ENCODE measurements around the gene CLCA4. TPM values are rescaled to one million over a fixed set of nuclear protein-coding genes. Genes with fewer than 3 reads are reported as not detected.

The CLCA4 gene
- polyA plus RNA-seq, 3 donors, result not detected

GRCh38 chr1:86499987-86500593 is 46.8 kb upstream of the CLCA4 start:
- H4K20me1 ChIP-seq (ENCODE audit: insufficient read depth, low read length), result no peaks in the 10 kb centered on the region
- no peaks in the 10 kb centered on the region for H3K79me2 ChIP-seq (ENCODE audit: insufficient read depth, low read length)
- no peak overlapping the region for H3K27ac Mint-ChIP-seq
- peaks cover 0 to 1% (median 0%) of the 10 kb centered on the region in 7 donors for H3K9me3 Mint-ChIP-seq
- peak; percentile 100 for TF ChIP-seq CTCF (IDR thresholded peaks at IDR 0.05)
- no peak overlapping the region for H3K9ac ChIP-seq (ENCODE audit: insufficient read depth, low read length, poor library complexity, severe bottlenecking)
- H3K4me2 ChIP-seq (replicated peaks; ENCODE audit: extremely low read depth, low read length, poor library complexity, severe bottlenecking), result no peak overlapping the region
- no peak overlapping the region for H3K27ac ChIP-seq (ENCODE audit: low read depth in 1 of 2, low read length in 2 of 2)
- H3K36me3 ChIP-seq (replicated peaks in 1 of 2; ENCODE audit: control insufficient read depth in 1 of 2, insufficient read depth in 2 of 2, low read length in 2 of 2), result no peaks in the 10 kb centered on the region
- intact Hi-C loops (cut with micrococcal nuclease), result loop anchor here in 1 of 2 donors (10.0 kb wide), 1 partner anchor 115 kb away; no protein-coding TSS in a partner anchor
- no peak overlapping the region for H3K4me3 ChIP-seq (replicated peaks in 1 of 3; ENCODE audit: low read depth in 2 of 3, low read length in 3 of 3)
- no CpG with 5 or more reads among the region's 3 CpGs for WGBS (ENCODE audit: insufficient coverage)
- peaks cover 0 to 6% (median 3%) of the 10 kb centered on the region in 3 donors for H3K27me3 Mint-ChIP-seq (ENCODE audit: low read depth in 3 of 3)
- H3K4me1 Mint-ChIP-seq, result peaks cover 20% of the 10 kb centered on the region
- no peak overlapping the region for H3K4me3 Mint-ChIP-seq
- no peaks in the 10 kb centered on the region for H3K27me3 ChIP-seq (ENCODE audit: control insufficient read depth in 2 of 2, insufficient read depth in 2 of 2, low read length in 2 of 2)
- H3K36me3 Mint-ChIP-seq, result no peaks in the 10 kb centered on the region
- no peak overlapping the region for H2AFZ ChIP-seq (ENCODE audit: insufficient read depth, low read depth, low read length, poor library complexity, severe bottlenecking)
- DNase-seq, result peak; percentile 9 to 80 (median 44)
- no peaks in the 10 kb centered on the region for H3K9me3 ChIP-seq (replicated peaks in 1 of 2; ENCODE audit: control insufficient read depth in 1 of 2, insufficient read depth in 1 of 2, low read length in 2 of 2)
- peaks cover 12 to 14% of the 10 kb centered on the region in 2 donors for H3K4me1 ChIP-seq (ENCODE audit: control insufficient read depth in 1 of 2, insufficient read depth in 2 of 2, low read length in 2 of 2)

DNA sequence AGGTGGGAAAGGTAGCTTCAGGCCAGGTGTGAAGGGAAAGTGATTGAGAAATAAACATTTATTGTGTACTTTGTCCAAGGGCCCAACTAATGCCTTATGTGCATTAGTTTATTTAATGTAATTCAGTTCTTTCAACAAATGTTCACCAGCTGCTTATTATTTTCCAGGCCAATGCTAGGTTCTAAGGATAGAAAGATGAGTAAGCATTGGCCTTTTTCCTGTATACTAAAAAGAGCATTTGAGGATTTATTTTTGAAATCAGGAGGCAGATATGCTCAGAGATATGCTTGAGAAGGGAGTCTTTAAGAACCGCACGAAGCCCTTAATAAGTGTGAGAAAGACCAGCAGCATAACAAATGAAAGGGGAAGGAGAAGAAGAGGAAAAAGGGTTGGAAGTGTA is 46.2 kb upstream of the CLCA4 start:
- intact Hi-C loops (cut with micrococcal nuclease), result loop anchor here in 1 of 2 donors (10.0 kb wide), 1 partner anchor 116 kb away; no protein-coding TSS in a partner anchor

More for the DNA sequence above, 46.2 kb upstream of the CLCA4 start:
- peaks cover 12 to 14% of the 10 kb centered on the region in 2 donors for H3K4me1 ChIP-seq (ENCODE audit: control insufficient read depth in 1 of 2, insufficient read depth in 2 of 2, low read length in 2 of 2)
- H3K9ac ChIP-seq (ENCODE audit: insufficient read depth, low read length, poor library complexity, severe bottlenecking), result no peak overlapping the region
- Mint-ChIP-seq H3K27ac (no peak overlapping the region), H3K36me3 (no peaks in the 10 kb centered on the region), H3K4me1 (peaks cover 20% of the 10 kb centered on the region), H3K4me3 (no peak overlapping the region), H3K9me3 (peaks cover 0 to 1% (median 0%) of the 10 kb centered on the region in 7 donors), H3K27me3 (ENCODE audit: low read depth in 3 of 3) (peaks cover 0 to 6% (median 3%) of the 10 kb centered on the region in 3 donors)
- H3K9me3 ChIP-seq (replicated peaks in 1 of 2; ENCODE audit: control insufficient read depth in 1 of 2, insufficient read depth in 1 of 2, low read length in 2 of 2), result no peaks in the 10 kb centered on the region
- no peaks in the 10 kb centered on the region for H3K27me3 ChIP-seq (ENCODE audit: control insufficient read depth in 2 of 2, insufficient read depth in 2 of 2, low read length in 2 of 2)
- no peaks in the 10 kb centered on the region for H3K36me3 ChIP-seq (replicated peaks in 1 of 2; ENCODE audit: control insufficient read depth in 1 of 2, insufficient read depth in 2 of 2, low read length in 2 of 2)
- no peak overlapping the region for H3K4me3 ChIP-seq (replicated peaks in 1 of 3; ENCODE audit: low read depth in 2 of 3, low read length in 3 of 3)
- no peak for TF ChIP-seq CTCF (IDR thresholded peaks at IDR 0.05)
- no peaks in the 10 kb centered on the region for H4K20me1 ChIP-seq (ENCODE audit: insufficient read depth, low read length)
- H3K79me2 ChIP-seq (ENCODE audit: insufficient read depth, low read length), result no peaks in the 10 kb centered on the region
- H2AFZ ChIP-seq (ENCODE audit: insufficient read depth, low read depth, low read length, poor library complexity, severe bottlenecking), result peak overlapping the region; percentile 44
- no peak overlapping the region for H3K27ac ChIP-seq (ENCODE audit: low read depth in 1 of 2, low read length in 2 of 2)
- 94% methylated on average over 2 of the region's 2 CpGs for WGBS (ENCODE audit: insufficient coverage)
- DNase-seq, result no peak
- H3K4me2 ChIP-seq (replicated peaks; ENCODE audit: extremely low read depth, low read length, poor library complexity, severe bottlenecking), result no peak overlapping the region
